Measurements from ENCODE around the gene GABARAP. TPM values are rescaled to one million over a fixed set of nuclear protein-coding genes. Genes with fewer than 3 reads are reported as not detected.

Gene GABARAP
- total and polyA plus RNA-seq, 2 of the 13 experiments (the other 11 are each of a cell fraction or from before 2014, with no cell fraction given), result 161 to 310 TPM

DNA sequence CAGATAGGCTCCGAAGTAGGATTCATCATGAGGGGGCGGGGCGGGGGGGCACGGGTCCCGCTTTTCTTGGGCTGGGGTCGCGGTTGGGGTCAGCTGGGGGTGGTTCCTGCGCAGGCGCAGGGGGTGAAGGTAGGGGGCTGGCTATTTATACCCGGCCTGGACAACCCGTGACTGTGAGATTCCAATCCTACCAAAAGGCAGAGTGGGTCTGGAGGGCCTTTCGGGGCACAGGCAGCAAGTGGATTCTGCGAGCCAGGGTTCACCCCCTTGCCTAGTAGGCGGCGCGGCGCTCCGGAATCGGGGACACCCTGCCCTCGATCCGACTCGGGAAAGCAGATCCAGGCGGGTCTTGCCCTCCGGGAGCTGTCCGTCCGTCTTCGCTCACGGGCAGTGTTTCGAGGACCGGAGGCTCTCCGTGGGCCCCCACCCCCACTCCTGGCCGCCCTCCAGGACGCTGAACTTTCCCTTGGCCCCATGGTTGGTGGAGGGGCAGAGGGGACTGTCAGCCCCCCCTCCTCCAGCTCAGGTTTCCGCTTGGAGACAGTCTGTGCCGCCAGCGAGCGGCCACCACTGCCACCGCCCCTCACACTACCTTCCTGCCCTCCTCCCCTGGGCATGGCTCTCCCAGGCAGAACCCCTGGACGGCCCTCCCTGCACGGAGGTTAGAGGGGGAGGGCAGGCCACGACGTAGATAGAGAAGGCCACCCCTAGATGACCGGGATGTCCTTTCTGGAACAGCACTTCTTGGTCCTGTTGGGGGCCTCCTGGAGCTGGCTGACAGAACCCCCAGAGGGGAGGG lies 39.9 kb upstream of the GABARAP start (continued):
- TF ChIP-seq, protein P1, sequence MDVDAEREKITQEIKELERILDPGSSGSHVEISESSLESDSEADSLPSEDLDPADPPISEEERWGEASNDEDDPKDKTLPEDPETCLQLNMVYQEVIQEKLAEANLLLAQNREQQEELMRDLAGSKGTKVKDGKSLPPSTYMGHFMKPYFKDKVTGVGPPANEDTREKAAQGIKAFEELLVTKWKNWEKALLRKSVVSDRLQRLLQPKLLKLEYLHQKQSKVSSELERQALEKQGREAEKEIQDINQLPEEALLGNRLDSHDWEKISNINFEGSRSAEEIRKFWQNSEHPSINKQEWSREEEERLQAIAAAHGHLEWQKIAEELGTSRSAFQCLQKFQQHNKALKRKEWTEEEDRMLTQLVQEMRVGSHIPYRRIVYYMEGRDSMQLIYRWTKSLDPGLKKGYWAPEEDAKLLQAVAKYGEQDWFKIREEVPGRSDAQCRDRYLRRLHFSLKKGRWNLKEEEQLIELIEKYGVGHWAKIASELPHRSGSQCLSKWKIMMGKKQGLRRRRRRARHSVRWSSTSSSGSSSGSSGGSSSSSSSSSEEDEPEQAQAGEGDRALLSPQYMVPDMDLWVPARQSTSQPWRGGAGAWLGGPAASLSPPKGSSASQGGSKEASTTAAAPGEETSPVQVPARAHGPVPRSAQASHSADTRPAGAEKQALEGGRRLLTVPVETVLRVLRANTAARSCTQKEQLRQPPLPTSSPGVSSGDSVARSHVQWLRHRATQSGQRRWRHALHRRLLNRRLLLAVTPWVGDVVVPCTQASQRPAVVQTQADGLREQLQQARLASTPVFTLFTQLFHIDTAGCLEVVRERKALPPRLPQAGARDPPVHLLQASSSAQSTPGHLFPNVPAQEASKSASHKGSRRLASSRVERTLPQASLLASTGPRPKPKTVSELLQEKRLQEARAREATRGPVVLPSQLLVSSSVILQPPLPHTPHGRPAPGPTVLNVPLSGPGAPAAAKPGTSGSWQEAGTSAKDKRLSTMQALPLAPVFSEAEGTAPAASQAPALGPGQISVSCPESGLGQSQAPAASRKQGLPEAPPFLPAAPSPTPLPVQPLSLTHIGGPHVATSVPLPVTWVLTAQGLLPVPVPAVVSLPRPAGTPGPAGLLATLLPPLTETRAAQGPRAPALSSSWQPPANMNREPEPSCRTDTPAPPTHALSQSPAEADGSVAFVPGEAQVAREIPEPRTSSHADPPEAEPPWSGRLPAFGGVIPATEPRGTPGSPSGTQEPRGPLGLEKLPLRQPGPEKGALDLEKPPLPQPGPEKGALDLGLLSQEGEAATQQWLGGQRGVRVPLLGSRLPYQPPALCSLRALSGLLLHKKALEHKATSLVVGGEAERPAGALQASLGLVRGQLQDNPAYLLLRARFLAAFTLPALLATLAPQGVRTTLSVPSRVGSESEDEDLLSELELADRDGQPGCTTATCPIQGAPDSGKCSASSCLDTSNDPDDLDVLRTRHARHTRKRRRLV (CRISPR knock-in tag; IDR thresholded peaks at IDR 0.05), result peak; percentile 78
- TF ChIP-seq SRY (CRISPR knock-in tag; IDR thresholded peaks at IDR 0.05) (0 out of 2 replicates have a peak, but pooled peaks have one; percentile 44), NBN (conservative IDR thresholded peaks at IDR 0.05) (no peak), SIX1 (CRISPR knock-in tag; IDR thresholded peaks at IDR 0.05; ENCODE audit: borderline replicate concordance) (peak; percentile 87; the same call in 1 of the 2 replicates), ZNF503 (CRISPR knock-in tag; IDR thresholded peaks at IDR 0.05) (no peak), FOXP4 (CRISPR knock-in tag; IDR thresholded peaks at IDR 0.05) (0 out of 2 replicates have a peak, but pooled peaks have one; percentile 27), ZFX (CRISPR knock-in tag; IDR thresholded peaks at IDR 0.05; ENCODE audit: low read depth) (peak; percentile 23; the same call in 1 of the 2 replicates), RELA (CRISPR knock-in tag; IDR thresholded peaks at IDR 0.05) (peak; percentile 34; the same call in 1 of the 2 replicates), ETV5 (CRISPR knock-in tag; IDR thresholded peaks at IDR 0.05; ENCODE audit: borderline replicate concordance) (peak; percentile 47; the same call in 1 of the 2 replicates), ZNF3 (CRISPR knock-in tag; IDR thresholded peaks at IDR 0.05) (no peak), TSC22D2 (CRISPR knock-in tag; IDR thresholded peaks at IDR 0.05; ENCODE audit: borderline replicate concordance) (no peak), ZMYM3 (CRISPR knock-in tag; IDR thresholded peaks at IDR 0.05) (no peak), HDAC1 (CRISPR knock-in tag; IDR thresholded peaks at IDR 0.05) (peak; percentile 69), DRAP1 (CRISPR knock-in tag; IDR thresholded peaks at IDR 0.05) (0 out of 2 replicates have a peak, but pooled peaks have one; percentile 19), MXD3 (CRISPR knock-in tag; IDR thresholded peaks at IDR 0.05) (0 out of 2 replicates have a peak, but pooled peaks have one; percentile 16)
